Measurements from ENCODE around the gene SORBS1. TPM values are rescaled to one million over a fixed set of nuclear protein-coding genes. Genes with fewer than 3 reads are reported as not detected.

Gene SORBS1
- total and polyA plus RNA-seq, 8 donors: 34.4 to 713 (median 168) TPM

DNA sequence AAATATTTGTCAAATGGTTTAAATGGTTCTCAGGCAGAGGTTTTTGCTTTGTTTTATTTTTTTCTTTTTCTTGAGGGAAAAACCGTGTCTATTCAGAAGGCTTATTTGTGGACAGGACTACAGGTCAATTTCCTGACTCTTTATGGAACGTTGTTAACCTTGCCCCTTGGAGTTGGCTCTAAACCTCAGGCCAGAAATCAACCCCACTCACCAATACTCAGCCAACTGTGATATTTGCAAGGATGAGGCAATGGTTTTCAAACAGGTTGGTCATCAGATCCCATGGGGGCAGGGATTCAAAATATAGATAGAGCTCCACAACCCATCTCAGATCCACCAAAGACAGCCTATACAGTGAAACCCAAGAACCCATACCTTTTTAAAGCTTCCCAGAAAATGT lies 280.5 kb downstream of the SORBS1 start:
- Histone ChIP-seq H3K9me3 (no peaks in the 10 kb centered on the region), H3K4me3 (no peak overlapping the region), H3K27me3 (no peaks in the 10 kb centered on the region), H3K36me3 (no peaks in the 10 kb centered on the region), H3K4me1 (peaks cover 46 to 85% (median 51%) of the 10 kb centered on the region in 4 donors), H3K27ac (peak overlapping the region in 4 of 5 donors; percentile 77 to 91 (median 83))
- intact Hi-C loops (cut with DNase I; ENCODE audit: low total_unique reads): no loop called here
- TF ChIP-seq POLR2AphosphoS5 (IDR thresholded peaks at IDR 0.05) (no peak), EP300 (IDR thresholded peaks at IDR 0.05) (no peak), POLR2A (IDR thresholded peaks at IDR 0.05) (no peak)
- TF ChIP-seq, protein P1, sequence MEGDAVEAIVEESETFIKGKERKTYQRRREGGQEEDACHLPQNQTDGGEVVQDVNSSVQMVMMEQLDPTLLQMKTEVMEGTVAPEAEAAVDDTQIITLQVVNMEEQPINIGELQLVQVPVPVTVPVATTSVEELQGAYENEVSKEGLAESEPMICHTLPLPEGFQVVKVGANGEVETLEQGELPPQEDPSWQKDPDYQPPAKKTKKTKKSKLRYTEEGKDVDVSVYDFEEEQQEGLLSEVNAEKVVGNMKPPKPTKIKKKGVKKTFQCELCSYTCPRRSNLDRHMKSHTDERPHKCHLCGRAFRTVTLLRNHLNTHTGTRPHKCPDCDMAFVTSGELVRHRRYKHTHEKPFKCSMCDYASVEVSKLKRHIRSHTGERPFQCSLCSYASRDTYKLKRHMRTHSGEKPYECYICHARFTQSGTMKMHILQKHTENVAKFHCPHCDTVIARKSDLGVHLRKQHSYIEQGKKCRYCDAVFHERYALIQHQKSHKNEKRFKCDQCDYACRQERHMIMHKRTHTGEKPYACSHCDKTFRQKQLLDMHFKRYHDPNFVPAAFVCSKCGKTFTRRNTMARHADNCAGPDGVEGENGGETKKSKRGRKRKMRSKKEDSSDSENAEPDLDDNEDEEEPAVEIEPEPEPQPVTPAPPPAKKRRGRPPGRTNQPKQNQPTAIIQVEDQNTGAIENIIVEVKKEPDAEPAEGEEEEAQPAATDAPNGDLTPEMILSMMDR (IDR thresholded peaks at IDR 0.05): no peak
- no peak for DNase-seq
- 22 to 46% (median 27%) methylated on average over 2 of the region's 2 CpGs for WGBS, 5 donors

DNA sequence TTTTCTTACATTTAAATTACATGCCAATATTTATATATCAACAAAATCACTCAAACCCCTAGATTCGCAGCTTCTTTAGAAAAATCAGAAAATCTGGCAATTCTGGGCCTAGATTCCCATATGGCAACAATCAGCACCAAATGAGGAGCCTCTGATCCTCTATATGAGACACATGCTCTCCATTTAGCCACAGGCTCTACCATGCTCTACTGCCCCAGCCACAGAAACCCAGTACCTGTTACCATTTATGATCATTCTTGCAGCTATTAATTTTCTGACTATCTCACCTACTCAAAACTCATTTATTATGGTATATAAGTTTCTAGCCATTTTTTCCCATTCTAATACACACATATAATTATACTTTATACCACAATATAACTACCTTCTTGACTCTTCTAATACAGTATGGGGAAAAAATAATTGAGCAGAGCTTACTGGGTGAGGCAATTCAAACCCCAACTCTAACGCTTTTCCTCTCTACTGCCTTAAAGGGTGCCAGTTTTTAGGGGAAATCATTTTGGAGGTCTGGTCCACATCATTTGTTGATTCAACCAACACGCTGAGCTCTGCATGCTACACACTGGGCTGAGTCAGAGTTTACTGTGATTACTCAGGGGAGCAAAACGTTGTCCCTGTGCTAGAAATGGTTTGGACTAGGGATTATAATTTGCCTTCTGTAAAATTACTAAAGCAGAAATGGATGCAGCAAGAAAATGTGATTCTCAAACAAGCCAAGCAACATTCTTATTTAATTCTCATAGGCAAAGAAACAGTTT lies 281.9 kb downstream of the SORBS1 start:
- Histone ChIP-seq H3K4me1 (peaks cover 45 to 85% (median 58%) of the 10 kb centered on the region in 4 donors), H3K27ac (peak overlapping the region in 4 of 5 donors; percentile 77 to 91 (median 83)), H3K36me3 (no peaks in the 10 kb centered on the region), H3K9me3 (no peaks in the 10 kb centered on the region), H3K4me3 (no peak overlapping the region), H3K27me3 (no peaks in the 10 kb centered on the region)
- TF ChIP-seq POLR2A (IDR thresholded peaks at IDR 0.05) (no peak), POLR2AphosphoS5 (IDR thresholded peaks at IDR 0.05) (peak in 1 of 3 donors; percentile 71)
- no peak for DNase-seq
- 42 to 49% (median 48%) methylated on average over 4 of the region's 4 CpGs for whole genome bisulfite sequencing, 5 donors
- intact Hi-C loops (cut with DNase I; ENCODE audit: low total_unique reads): no loop called here

DNA sequence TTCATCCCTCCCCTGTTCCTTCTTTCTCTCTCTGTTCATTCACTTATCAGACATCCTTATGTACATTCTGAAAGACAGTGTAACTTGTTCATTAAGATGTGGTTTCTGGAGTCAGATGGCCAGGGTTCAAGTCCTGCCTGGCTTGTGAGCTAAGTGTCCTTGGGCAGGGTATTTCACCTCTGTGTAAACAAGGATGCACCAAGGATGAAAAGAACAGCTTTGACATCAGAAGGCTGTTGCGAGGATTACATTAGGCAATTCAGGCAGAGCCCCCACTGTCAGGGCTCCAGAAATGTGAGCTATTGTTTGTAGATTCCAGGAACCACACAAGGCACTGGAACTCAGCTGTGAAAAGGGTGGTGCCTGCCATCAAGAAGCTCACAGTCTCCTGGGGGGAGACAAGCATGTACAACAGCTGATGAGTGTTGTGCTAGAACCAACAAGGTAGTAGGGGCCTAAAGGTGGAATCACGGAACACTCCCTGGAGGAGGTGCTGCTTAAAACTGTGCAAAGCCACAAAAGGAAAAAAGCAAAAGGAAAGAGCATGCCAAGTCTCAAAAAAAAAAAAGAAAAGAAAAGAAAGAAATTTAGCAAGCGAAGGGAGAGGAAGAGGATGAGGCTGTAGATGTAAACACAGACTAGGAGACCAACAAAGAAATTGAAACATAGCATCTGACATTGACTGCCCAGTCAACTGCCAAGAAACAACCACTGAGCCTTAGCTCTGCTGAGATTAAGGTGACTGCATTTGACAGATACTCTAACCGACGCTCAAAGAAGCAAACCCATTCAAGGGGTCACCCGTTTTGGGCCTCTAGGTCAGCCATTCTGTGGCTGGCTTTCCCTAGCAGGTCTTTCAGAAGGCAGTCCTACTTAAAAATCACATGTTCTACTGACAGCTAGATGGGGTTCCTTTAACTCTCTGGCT lies 282.8 kb downstream of the SORBS1 start:
- H3K27ac ChIP-seq: peak overlapping the region in 4 of 5 donors; percentile 77 to 91 (median 83)
- intact Hi-C loops (cut with DNase I; ENCODE audit: low total_unique reads): no loop called here
- 65 to 77% (median 69%) methylated on average over 6 of the region's 6 CpGs for WGBS, 5 donors
- H3K9me3 ChIP-seq: no peaks in the 10 kb centered on the region
- peaks cover 50 to 92% (median 66%) of the 10 kb centered on the region in 4 donors for H3K4me1 ChIP-seq
- DNase-seq: no peak
- peak; percentile 7 for TF ChIP-seq EP300 (IDR thresholded peaks at IDR 0.05)
- TF ChIP-seq POLR2AphosphoS5 (IDR thresholded peaks at IDR 0.05): peak in 2 of 3 donors; percentile 38 to 79
- TF ChIP-seq POLR2A (IDR thresholded peaks at IDR 0.05): no peak
- no peak overlapping the region for H3K4me3 ChIP-seq
- H3K27me3 ChIP-seq: no peaks in the 10 kb centered on the region
- no peaks in the 10 kb centered on the region for H3K36me3 ChIP-seq

DNA sequence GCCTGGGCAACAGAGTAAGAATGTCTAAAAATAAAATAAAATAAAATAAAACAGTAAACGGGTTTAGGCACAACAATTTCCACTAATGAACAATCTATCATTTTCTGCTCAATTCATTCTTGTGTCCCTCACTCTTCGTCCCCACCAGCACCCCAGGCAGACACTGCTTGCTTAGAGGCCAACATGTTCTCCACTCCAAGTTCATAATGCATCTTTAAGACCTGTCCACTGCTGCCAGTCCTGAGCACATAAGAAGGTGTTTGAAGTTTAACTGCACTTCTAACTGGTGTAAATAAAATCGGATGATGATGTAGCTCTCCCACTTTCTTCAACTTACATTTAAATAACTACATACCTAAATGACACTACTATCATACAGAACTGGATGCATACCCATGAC lies 283.6 kb downstream of the SORBS1 start:
- Histone ChIP-seq H3K27ac (peak overlapping the region in 4 of 5 donors; percentile 77 to 91 (median 83)), H3K4me1 (peaks cover 52 to 96% (median 72%) of the 10 kb centered on the region in 4 donors), H3K4me3 (no peak overlapping the region), H3K36me3 (no peaks in the 10 kb centered on the region), H3K27me3 (no peaks in the 10 kb centered on the region), H3K9me3 (no peaks in the 10 kb centered on the region)
- TF ChIP-seq POLR2AphosphoS5 (IDR thresholded peaks at IDR 0.05) (no peak), POLR2A (IDR thresholded peaks at IDR 0.05) (no peak), EP300 (IDR thresholded peaks at IDR 0.05) (no peak)
- TF ChIP-seq, protein P1 (IDR thresholded peaks at IDR 0.05): no peak
- WGBS, 5 donors: 60 to 77% (median 62%) methylated on average over 3 of the region's 3 CpGs
- no peak for DNase-seq
- intact Hi-C loops (cut with DNase I; ENCODE audit: low total_unique reads): no loop called here

DNA sequence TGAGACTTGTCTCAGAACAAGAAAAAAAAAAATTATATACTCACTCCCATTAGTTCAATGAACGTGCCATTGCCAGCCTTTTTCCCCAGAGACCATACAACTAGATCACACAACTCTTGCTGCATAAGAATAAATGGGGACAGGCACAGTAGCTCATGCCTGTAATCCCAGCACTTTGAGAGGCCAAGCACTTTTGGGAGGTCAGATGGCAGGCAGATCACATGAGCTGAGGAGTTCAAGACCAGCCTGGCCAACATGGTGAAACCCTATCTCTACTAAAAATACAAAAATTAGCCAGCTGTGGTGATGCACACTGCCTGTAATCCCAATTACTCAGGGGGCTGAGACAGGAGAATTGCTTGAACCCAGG lies 284.0 kb downstream of the SORBS1 start:
- WGBS, 5 donors: 61 to 87% (median 68%) methylated on average over 1 of the region's 1 CpG
- H3K9me3 ChIP-seq: no peaks in the 10 kb centered on the region
- peak overlapping the region in 4 of 5 donors; percentile 77 to 91 (median 83) for H3K27ac ChIP-seq
- H3K4me3 ChIP-seq: no peak overlapping the region
- TF ChIP-seq, protein P1 (IDR thresholded peaks at IDR 0.05): no peak
- TF ChIP-seq POLR2AphosphoS5 (IDR thresholded peaks at IDR 0.05) (no peak), EP300 (IDR thresholded peaks at IDR 0.05) (no peak), POLR2A (IDR thresholded peaks at IDR 0.05) (no peak)
- peaks cover 47 to 93% (median 71%) of the 10 kb centered on the region in 4 donors for H3K4me1 ChIP-seq
- intact Hi-C loops (cut with DNase I; ENCODE audit: low total_unique reads): no loop called here
- no peaks in the 10 kb centered on the region for H3K36me3 ChIP-seq
- no peak for DNase-seq
- H3K27me3 ChIP-seq: no peaks in the 10 kb centered on the region
